GM13977 (cell line): ENCODE measurements around the gene KANSL1L.

ENCODE experiments used
- DNase-seq: peaks from one replicate; pipeline ENCODE4 v3.0.0; 2012; ENCODE audit warnings: low spot score
- in situ Hi-C: fragments of 300-500 bp; cut with MboI; formaldehyde crosslinking; loops from one replicate; pipeline ENCODE4 v1.12.0; 2022; ENCODE audit warnings: low sequenced_read_pairs, low pct_unique_long_range_greater_than_20kb, mixed read lengths, inconsistent platforms; ENCODE audit not compliant: unreplicated experiment
- TF ChIP-seq, protein P1 (sequence below): IDR thresholded peaks from 2 replicates; pipeline ENCODE4 v1.5.1; 2012; ENCODE audit warnings: mild to moderate bottlenecking, control low read depth; ENCODE audit not compliant: insufficient read depth; ENCODE audit errors: extremely low read depth, missing control alignments

Gene KANSL1L

DNA sequence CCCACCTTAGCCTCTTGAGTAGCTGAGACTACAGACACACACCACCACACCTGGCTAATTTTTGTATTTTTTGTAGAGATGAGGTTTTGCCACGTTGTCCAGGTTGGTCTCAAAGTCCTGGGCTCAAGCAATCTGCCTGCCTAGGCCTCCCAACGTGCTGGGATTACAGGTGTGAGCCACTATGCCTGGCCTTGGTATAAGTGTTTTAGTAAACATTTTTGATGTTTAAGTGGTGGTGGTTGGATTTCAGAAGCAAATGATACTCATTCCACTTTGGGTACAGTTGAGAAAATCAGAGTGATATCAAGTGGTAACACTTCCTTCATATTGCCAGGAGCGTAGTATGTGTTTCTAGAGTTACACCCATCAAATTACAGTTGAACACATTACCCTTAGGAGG, 28.6 kb upstream of the KANSL1L start:
- in situ Hi-C loops, result loop anchor here (10.0 kb wide), 1 partner anchor 225 kb away; no protein-coding TSS in a partner anchor
- DNase-seq, result no peak
- TF ChIP-seq, protein P1, sequence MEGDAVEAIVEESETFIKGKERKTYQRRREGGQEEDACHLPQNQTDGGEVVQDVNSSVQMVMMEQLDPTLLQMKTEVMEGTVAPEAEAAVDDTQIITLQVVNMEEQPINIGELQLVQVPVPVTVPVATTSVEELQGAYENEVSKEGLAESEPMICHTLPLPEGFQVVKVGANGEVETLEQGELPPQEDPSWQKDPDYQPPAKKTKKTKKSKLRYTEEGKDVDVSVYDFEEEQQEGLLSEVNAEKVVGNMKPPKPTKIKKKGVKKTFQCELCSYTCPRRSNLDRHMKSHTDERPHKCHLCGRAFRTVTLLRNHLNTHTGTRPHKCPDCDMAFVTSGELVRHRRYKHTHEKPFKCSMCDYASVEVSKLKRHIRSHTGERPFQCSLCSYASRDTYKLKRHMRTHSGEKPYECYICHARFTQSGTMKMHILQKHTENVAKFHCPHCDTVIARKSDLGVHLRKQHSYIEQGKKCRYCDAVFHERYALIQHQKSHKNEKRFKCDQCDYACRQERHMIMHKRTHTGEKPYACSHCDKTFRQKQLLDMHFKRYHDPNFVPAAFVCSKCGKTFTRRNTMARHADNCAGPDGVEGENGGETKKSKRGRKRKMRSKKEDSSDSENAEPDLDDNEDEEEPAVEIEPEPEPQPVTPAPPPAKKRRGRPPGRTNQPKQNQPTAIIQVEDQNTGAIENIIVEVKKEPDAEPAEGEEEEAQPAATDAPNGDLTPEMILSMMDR, result no peak

DNA sequence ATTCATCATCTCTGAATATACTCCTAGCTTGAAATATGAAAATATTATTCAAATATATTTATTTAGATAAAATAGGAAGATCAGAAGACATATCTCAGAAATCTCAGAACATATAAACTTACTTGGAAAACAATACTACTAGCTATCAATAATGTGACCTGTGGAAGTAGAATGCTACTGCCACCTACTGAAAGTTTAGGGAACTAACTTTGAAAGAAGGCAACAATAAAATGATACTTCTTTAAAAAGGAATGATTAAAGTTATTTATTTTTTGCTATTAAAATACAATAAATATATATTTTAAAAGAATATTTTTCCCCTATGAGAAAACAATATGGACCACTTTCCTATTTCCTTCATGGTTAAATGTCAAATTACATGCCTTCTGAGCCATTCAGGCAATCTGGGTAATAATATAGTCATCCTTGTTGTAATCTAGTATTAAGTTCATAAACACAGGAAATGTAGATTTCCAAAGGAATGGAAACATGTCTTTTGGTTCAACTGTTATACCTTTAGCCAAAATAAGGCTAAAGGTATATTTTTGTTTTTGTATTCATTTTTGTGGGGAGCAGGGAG, 28.1 kb upstream of the KANSL1L start:
- DNase-seq, result no peak
- in situ Hi-C loops, result loop anchor here (10.0 kb wide), 1 partner anchor 224 kb away; no protein-coding TSS in a partner anchor

DNA sequence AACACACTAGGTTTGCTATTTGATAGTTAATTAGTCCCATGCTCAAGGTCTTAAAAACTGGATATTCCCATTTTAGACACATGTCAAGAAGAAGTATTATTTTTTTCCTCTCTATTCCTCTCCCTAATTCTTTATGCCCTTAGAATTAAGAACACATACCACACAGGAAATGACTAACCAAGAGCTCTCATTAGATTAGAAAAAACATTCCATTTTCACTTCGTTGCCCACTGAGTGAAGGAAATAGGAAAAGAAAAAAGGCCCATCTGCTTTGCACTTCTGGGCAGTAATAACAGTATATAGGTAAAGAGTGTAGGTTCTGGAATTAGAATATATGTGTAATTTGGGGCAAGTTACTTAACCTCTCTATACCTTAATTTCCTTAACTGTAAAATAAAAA, 27.1 kb upstream of the KANSL1L start:
- DNase-seq, result no peak

More for the DNA sequence above, 28.1 kb upstream of the KANSL1L start:
- TF ChIP-seq, protein P1, result peak; percentile 51

DNA sequence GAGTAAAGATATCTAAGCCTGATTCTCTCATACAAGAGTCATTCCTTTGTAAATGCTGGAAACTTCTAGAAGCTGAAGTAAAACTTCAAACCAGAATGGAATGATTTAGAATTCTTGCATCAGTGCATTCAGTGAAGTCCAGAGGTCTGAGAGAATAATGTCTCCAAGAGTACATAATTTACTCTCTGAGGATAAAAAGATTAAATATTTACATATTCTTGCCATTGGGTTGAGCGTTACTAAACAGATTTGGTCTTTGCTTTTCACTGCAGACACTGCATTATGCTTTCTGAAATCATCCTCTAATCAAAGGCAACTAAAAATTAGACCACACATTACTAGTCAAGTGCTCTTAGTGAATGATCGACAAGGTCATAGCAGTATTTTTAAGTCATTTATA, 26.5 kb upstream of the KANSL1L start:
- TF ChIP-seq, protein P1, result no peak
- in situ Hi-C loops, result loop anchor here (10.0 kb wide), 1 partner anchor 223 kb away; no protein-coding TSS in a partner anchor
- DNase-seq, result no peak

More for the DNA sequence above, 27.1 kb upstream of the KANSL1L start:
- in situ Hi-C loops, result loop anchor here (10.0 kb wide), 1 partner anchor 224 kb away; no protein-coding TSS in a partner anchor
- TF ChIP-seq, protein P1, result no peak

DNA sequence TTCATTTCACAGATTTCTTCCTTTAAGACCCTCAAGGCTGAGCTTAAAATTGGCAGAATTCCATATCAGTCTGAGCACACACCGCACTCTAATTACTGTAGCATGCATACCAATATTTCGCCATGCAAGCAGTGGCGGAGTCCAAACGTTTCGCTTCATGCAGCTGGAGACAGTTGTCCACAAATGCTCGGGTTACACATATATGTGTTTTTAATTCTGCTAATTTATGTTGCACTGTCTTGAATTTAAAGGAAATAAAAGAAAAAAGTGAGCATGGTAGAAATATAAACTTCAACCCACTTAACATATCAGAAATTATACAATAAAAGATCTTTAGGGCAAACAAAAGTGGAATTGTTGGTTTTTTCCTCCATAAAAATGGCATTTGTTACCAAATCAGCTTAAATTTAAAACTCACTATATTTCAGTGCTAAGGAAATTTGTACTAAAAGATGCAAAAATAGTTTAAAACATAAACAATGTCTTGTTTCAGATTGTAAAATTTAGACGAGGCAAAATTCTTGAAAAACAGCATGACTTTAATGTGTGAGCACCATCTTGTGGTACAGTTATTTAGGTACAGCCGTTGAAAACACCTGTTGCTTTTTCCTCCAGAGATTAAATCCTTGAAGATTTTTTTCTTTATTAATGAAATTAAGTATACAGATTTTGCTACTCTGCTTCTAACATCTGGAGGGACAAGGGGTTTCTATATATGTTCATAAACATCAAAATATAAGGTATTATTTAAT, 24.1 kb upstream of the KANSL1L start:
- in situ Hi-C loops, result loop anchor here (10.0 kb wide), 1 partner anchor 220 kb away; no protein-coding TSS in a partner anchor

DNA sequence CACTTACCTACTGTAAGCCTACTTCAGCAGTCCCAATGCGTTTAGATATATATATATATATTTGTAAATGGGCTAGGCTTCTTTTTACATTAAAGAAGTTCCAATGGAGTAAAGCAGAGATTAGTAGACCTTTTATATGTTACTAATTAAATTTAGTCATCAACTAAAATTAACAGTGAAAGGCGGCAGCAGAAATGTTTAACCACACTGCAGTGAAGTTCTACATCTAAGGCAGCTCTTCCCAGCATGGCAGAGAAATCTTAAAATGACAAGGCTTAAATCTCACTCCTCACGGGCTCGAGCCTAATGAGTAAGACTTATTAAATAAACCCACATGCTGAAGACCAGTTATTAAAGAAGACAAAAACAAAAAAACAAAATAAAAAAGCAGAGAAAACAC, 19.1 kb upstream of the KANSL1L start:
- in situ Hi-C loops, result loop anchor here (10.0 kb wide), 1 partner anchor 216 kb away; no protein-coding TSS in a partner anchor

More for the DNA sequence above, 24.1 kb upstream of the KANSL1L start:
- peak; percentile 18 for DNase-seq
- TF ChIP-seq, protein P1, result peak; percentile 69

More for the DNA sequence above, 19.1 kb upstream of the KANSL1L start:
- no peak for DNase-seq
- TF ChIP-seq, protein P1, result no peak
